COLO829 (cell line): ENCODE measurements around the gene TBC1D19.
"Not testable (repeated sequence)": the region's sequence is repeated elsewhere in the genome, so short reads cannot be mapped to it uniquely, and the experiment has no call there.

ENCODE experiments used
- DNase-seq: peaks from one replicate; pipeline ENCODE4 v3.0.0; 2012; ENCODE audit warnings: low spot score

Gene TBC1D19

GRCh38 chr4:26596843-26597242 is 13.0 kb downstream of the TBC1D19 start:
- DNase-seq, result no peak

GRCh38 chr4:26601204-26601603 is 17.3 kb downstream of the TBC1D19 start:
- no peak for DNase-seq

- no peak for DNase-seq
These were observed 23.9 kb downstream of the TBC1D19 start for GRCh38 chr4:26607776-26608175.

GRCh38 chr4:26609391-26609790 is 25.5 kb downstream of the TBC1D19 start:
- no peak for DNase-seq

- DNase-seq, result no peak
These were observed 26.0 kb downstream of the TBC1D19 start for GRCh38 chr4:26609868-26610267.

GRCh38 chr4:26611372-26611771 is 27.5 kb downstream of the TBC1D19 start:
- DNase-seq, result no peak

GRCh38 chr4:26611885-26612284 is 28.0 kb downstream of the TBC1D19 start:
- DNase-seq, result no peak

GRCh38 chr4:26613237-26613636 is 29.4 kb downstream of the TBC1D19 start:
- no peak for DNase-seq

- DNase-seq, result no peak
These were observed 29.9 kb downstream of the TBC1D19 start for GRCh38 chr4:26613735-26614134.

- no peak for DNase-seq
These were observed 35.9 kb downstream of the TBC1D19 start for GRCh38 chr4:26619784-26620183.

GRCh38 chr4:26621366-26621765 is 37.5 kb downstream of the TBC1D19 start:
- DNase-seq, result no peak

- no peak for DNase-seq
These were observed 39.0 kb downstream of the TBC1D19 start for GRCh38 chr4:26622913-26623312.

GRCh38 chr4:26626658-26627057 is 42.8 kb downstream of the TBC1D19 start:
- DNase-seq, result not testable (repeated sequence)

GRCh38 chr4:26632916-26633315 is 49.0 kb downstream of the TBC1D19 start:
- DNase-seq, result no peak

GRCh38 chr4:26634237-26634636 is 50.4 kb downstream of the TBC1D19 start:
- DNase-seq, result no peak

- DNase-seq, result no peak
These were observed 52.6 kb downstream of the TBC1D19 start for GRCh38 chr4:26636458-26636857.

- not testable (repeated sequence) for DNase-seq
These were observed 56.8 kb downstream of the TBC1D19 start for GRCh38 chr4:26640639-26641038.

GRCh38 chr4:26647523-26648224 is 63.8 kb downstream of the TBC1D19 start:
- no peak for DNase-seq

- no peak for DNase-seq
These were observed 64.4 kb downstream of the TBC1D19 start for GRCh38 chr4:26648260-26648659.

- DNase-seq, result no peak
These were observed 76.4 kb downstream of the TBC1D19 start for GRCh38 chr4:26660261-26660660.

GRCh38 chr4:26663888-26664287 is 80.0 kb downstream of the TBC1D19 start:
- DNase-seq, result no peak

GRCh38 chr4:26670903-26671537 is 87.1 kb downstream of the TBC1D19 start:
- no peak for DNase-seq

- DNase-seq, result not testable (repeated sequence)
These were observed 95.3 kb downstream of the TBC1D19 start for GRCh38 chr4:26679040-26679695.
